IgD-negative memory B cell (primary cell): ENCODE measurements around the gene SDR42E2. TPM values are rescaled to one million over a fixed set of nuclear protein-coding genes. Genes with fewer than 3 reads are reported as not detected.
"Not testable (repeated sequence)": the region's sequence is repeated elsewhere in the genome, so short reads cannot be mapped to it uniquely, and the experiment has no call there.

Experiments used
- H3K27ac Mint-ChIP-seq, 3 donors: one replicate each; pipeline ENCODE4 v1.8.0; 2020 to 2022; ENCODE audit warnings: mild to moderate bottlenecking in 3 of 3, mixed read lengths in 3 of 3, moderate library complexity in 1 of 3
- H3K27me3 Mint-ChIP-seq: one replicate; pipeline ENCODE4 v1.8.0; 2021; ENCODE audit warnings: mixed read lengths
- H3K36me3 Mint-ChIP-seq: one replicate; pipeline ENCODE4 v1.8.0; 2020; ENCODE audit warnings: mild to moderate bottlenecking, mixed read lengths
- H3K4me1 Mint-ChIP-seq, 3 donors: one replicate each; pipeline ENCODE4 v1.8.0; 2020 to 2022; ENCODE audit warnings: mixed read lengths in 3 of 3, mild to moderate bottlenecking in 1 of 3
- H3K4me3 Mint-ChIP-seq, 4 donors: one replicate each; pipeline ENCODE4 v1.8.0; 2020 to 2022; ENCODE audit warnings: mild to moderate bottlenecking in 4 of 4, mixed read lengths in 4 of 4, moderate library complexity in 3 of 4
- H3K9me3 Mint-ChIP-seq, 3 donors: one replicate each; pipeline ENCODE4 v1.8.0; 2020 to 2021; ENCODE audit warnings: mixed read lengths in 3 of 3, mild to moderate bottlenecking in 1 of 3
- polyA plus RNA-seq: library from polyadenylated mRNA; unstranded; fragments of 300-500 nt; fragmentation: Illumina TruSeq; gene quantifications from one replicate; pipeline ENCODE4 v1.2.3, GENCODE V29; 2021

The SDR42E2 gene
- polyA plus RNA-seq, 1 donor from 2014 or later: 0.20 TPM

GRCh38 chr16:22191532-22192260 is 29.4 kb downstream of the SDR42E2 start:
- no peaks in the 10 kb centered on the region for H3K36me3 Mint-ChIP-seq
- peaks cover 0 to 6% (median 2%) of the 10 kb centered on the region in 3 donors for H3K9me3 Mint-ChIP-seq
- peak overlapping the region; percentile 97 to 99 (median 98) for H3K27ac Mint-ChIP-seq
- peaks cover 36 to 54% (median 44%) of the 10 kb centered on the region in 3 donors for H3K4me1 Mint-ChIP-seq
- H3K27me3 Mint-ChIP-seq: peaks cover 2% of the 10 kb centered on the region
- peak overlapping the region; percentile 84 to 99 (median 97) for H3K4me3 Mint-ChIP-seq

- no peaks in the 10 kb centered on the region for H3K36me3 Mint-ChIP-seq
- peaks cover 0 to 6% (median 2%) of the 10 kb centered on the region in 3 donors for H3K9me3 Mint-ChIP-seq
- peaks cover 39 to 57% (median 44%) of the 10 kb centered on the region in 3 donors for H3K4me1 Mint-ChIP-seq
- peak overlapping the region; percentile 97 to 99 (median 98) for H3K27ac Mint-ChIP-seq
- H3K4me3 Mint-ChIP-seq: peak overlapping the region; percentile 84 to 99 (median 97)
- H3K27me3 Mint-ChIP-seq: peaks cover 2% of the 10 kb centered on the region
Observed at GRCh38 chr16:22192261-22193062, 30.2 kb downstream of the SDR42E2 start.

DNA sequence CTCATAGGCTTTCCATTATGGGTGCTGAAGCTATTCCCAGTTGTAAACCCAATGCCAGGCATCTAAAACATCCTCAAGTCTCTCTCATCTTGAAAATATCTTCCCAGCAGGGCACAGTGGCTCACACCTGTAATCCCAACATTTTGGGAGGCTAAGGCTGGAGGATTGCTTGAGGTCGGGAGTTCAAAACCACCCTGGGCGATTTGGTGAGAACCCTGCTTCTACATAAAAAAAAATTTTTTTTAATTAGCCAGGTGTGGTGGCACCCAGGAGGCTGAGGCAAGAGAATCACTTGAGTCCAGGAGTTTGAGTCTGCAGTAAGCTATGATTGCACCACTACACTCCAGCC is 30.7 kb downstream of the SDR42E2 start:
- Mint-ChIP-seq H3K4me3 (peak overlapping the region in 1 of 4 donors; percentile 79), H3K27me3 (peaks cover 2% of the 10 kb centered on the region), H3K4me1 (peaks cover 42 to 55% (median 49%) of the 10 kb centered on the region in 3 donors), H3K27ac (peak overlapping the region; percentile 97 to 99 (median 98)), H3K9me3 (peaks cover 0 to 6% (median 2%) of the 10 kb centered on the region in 3 donors), H3K36me3 (no peaks in the 10 kb centered on the region)

GRCh38 chr16:22194707-22195444 is 32.6 kb downstream of the SDR42E2 start:
- Mint-ChIP-seq H3K36me3 (no peaks in the 10 kb centered on the region), H3K9me3 (peaks cover 0 to 6% (median 2%) of the 10 kb centered on the region in 3 donors), H3K27ac (peak overlapping the region; percentile 94 to 100 (median 100)), H3K4me3 (peak overlapping the region; percentile 79 to 97 (median 92)), H3K4me1 (peaks cover 45 to 48% (median 46%) of the 10 kb centered on the region in 3 donors), H3K27me3 (peaks cover 2% of the 10 kb centered on the region)

DNA sequence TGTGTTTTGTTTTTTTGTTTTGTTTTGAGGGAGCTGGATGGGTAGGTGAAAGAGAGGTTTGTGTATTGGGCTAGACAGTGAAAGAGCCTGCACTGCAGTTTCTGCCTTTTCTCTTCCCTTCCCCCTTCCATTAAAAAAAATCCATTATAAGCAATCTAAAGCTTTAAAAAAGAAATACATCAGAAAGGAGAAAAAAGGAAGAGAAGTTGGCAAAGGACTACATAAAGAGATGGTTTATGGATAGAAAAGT is 33.1 kb downstream of the SDR42E2 start:
- Mint-ChIP-seq H3K27ac (peak overlapping the region; percentile 94 to 100 (median 100)), H3K27me3 (peaks cover 2% of the 10 kb centered on the region), H3K9me3 (peaks cover 0 to 6% (median 2%) of the 10 kb centered on the region in 3 donors), H3K4me1 (peaks cover 45 to 48% (median 46%) of the 10 kb centered on the region in 3 donors), H3K36me3 (no peaks in the 10 kb centered on the region), H3K4me3 (peak overlapping the region; percentile 79 to 97 (median 92))

DNA sequence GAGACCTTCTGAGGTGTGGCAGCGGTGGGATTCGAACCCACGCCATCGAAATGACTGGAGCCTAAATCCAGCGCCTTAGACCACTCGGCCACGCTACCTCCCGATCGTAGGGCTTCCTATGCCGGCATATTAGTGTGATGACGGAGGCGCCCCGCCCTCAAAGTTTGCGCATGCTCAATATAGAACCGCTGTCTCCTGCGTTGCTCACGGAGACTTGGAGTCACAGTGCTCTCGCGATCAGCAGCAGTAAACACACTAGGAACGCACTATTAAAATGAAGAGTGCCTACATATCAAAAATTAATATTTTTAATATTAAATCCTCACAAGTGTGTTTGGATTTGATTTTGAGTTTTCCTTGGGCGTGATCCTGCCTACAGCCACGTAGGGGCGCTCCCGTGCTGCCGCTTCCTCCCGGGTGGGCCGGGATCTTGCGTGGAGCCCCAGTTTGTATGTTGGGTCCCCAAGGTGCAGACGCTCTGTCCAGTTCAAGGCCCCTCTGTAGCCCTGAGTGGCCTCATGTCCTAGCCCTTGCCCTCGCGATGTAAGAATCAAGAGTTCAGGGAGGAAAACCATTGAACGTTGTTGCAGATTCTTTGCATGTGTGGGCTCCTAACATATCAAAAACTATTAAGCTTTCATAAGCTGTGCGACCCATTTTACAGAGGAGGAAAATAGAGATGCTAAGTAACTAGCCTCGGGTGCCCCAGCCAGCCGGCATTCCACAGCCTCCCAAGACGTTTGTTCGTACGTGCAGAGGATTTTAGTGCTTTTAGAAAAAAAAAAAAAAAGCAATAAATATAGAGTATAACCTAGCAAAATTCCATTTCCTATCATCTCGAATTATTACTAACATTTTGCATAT is 33.6 kb downstream of the SDR42E2 start:
- Mint-ChIP-seq H3K27ac (peak overlapping the region; percentile 94 to 100 (median 100)), H3K36me3 (no peaks in the 10 kb centered on the region), H3K9me3 (peaks cover 0 to 6% (median 2%) of the 10 kb centered on the region in 3 donors), H3K4me3 (peak overlapping the region; percentile 79 to 97 (median 92)), H3K4me1 (peaks cover 45 to 48% (median 46%) of the 10 kb centered on the region in 3 donors), H3K27me3 (peaks cover 2% of the 10 kb centered on the region)

DNA sequence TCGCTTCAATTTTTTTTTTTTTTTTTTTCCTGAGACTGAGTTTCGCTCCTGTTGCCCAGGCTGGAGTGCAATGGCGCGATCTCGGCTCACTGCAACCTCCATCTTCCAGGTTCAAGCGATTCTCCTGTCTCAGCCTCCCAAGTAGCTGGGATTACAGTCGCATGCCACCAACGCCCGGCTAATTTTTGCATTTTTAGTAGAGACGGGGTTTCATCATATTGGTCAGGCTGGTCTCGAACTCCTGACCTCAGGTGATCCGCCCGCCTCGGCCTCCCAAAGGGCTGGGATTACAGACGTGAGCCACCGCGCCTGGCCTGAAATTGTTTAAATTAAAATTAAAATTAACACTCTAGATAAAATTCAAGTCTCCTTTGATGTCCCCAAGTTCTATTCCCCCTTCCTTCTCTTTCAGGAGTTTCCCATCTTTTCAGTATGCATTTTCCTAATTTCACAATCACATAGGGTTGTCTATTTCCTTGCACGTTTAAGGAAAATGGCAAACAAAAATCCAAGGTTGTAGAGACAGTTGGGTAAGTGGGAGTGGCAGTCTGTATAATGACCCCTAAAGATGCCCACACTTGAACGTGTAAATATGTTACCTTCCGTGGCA is 34.4 kb downstream of the SDR42E2 start:
- H3K27ac Mint-ChIP-seq: peak overlapping the region; percentile 71 to 100 (median 94)
- not testable (repeated sequence) for H3K9me3 Mint-ChIP-seq, H3K27me3 Mint-ChIP-seq, H3K36me3 Mint-ChIP-seq
- peak overlapping the region; percentile 68 to 97 (median 84) for H3K4me3 Mint-ChIP-seq
- H3K4me1 Mint-ChIP-seq: peaks cover 44 to 49% (median 48%) of the 10 kb centered on the region in 3 donors

DNA sequence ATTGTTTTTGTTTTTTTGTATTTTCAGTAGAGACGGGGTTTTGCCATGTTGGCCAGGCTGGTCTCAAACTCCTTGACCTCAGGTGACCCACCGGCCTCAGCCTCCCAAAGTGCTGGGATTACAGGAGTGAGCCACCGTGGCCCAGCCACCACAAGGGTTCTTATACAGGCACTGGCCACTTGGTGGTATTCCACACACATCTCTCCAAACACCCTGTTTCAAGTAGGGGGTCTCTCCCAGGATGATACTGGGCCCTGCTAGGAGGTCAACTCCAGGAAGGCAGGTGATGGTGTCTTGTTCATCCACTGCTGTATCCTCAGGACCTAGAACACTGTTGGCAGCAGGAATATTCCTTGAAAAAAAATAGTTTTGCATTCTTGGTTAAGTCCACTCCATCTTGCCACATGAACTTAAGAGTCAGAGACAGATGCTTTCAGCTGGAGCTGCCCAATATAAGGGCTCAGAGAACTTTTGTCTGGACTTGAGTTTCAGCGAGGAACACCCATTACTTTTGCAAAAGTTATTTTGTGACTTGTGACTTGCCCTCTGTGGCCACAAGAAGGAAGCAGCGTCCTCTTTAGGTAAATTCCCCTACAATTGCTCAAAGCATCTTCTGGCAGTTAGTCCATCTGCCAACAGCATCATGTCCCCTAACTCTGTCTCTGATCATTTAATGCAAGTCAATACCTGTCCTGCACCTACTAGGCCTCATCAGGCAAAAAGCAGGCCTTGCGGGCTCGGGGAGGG is 36.4 kb downstream of the SDR42E2 start:
- peak overlapping the region; percentile 67 to 94 (median 71) for H3K27ac Mint-ChIP-seq
- H3K4me3 Mint-ChIP-seq: peak overlapping the region in 3 of 4 donors; percentile 41 to 90 (median 60)
- peaks cover 33 to 41% (median 35%) of the 10 kb centered on the region in 3 donors for H3K4me1 Mint-ChIP-seq
- peaks cover 0 to 4% (median 2%) of the 10 kb centered on the region in 3 donors for H3K9me3 Mint-ChIP-seq
- H3K36me3 Mint-ChIP-seq: no peaks in the 10 kb centered on the region
- peaks cover 2% of the 10 kb centered on the region for H3K27me3 Mint-ChIP-seq

GRCh38 chr16:22202261-22202637 is 39.9 kb downstream of the SDR42E2 start:
- no peak overlapping the region for H3K4me3 Mint-ChIP-seq
- no peaks in the 10 kb centered on the region for H3K9me3 Mint-ChIP-seq
- no peaks in the 10 kb centered on the region for H3K36me3 Mint-ChIP-seq
- H3K4me1 Mint-ChIP-seq: peaks cover 16 to 33% (median 25%) of the 10 kb centered on the region in 3 donors
- H3K27ac Mint-ChIP-seq: peak overlapping the region in 2 of 3 donors; percentile 45 to 57
- no peaks in the 10 kb centered on the region for H3K27me3 Mint-ChIP-seq

DNA sequence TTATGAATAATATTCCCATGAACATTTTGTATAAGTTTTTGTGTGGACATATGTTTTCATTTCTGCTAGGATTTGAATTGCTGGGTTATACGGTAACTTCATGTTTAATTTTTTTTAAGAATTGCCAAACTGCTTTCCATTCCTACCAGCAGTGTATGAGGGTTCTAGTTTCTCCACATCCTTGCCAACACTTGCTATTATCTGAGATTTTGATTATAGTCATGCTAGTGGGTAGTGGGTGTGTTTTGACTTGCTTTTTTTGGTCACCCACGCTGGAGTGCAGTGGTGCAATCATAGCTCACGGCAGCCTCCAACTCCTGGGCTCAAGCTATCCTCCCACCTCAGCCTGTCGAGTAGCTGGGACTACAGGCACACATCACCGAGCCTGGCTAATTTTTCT is 40.8 kb downstream of the SDR42E2 start:
- peak overlapping the region in 1 of 4 donors; percentile 48 for H3K4me3 Mint-ChIP-seq
- H3K9me3 Mint-ChIP-seq: no peaks in the 10 kb centered on the region
- H3K27me3 Mint-ChIP-seq: no peaks in the 10 kb centered on the region
- H3K4me1 Mint-ChIP-seq: peaks cover 23 to 32% (median 30%) of the 10 kb centered on the region in 3 donors
- peak overlapping the region in 1 of 3 donors; percentile 25 for H3K27ac Mint-ChIP-seq
- no peaks in the 10 kb centered on the region for H3K36me3 Mint-ChIP-seq

GRCh38 chr16:22204091-22204655 is 41.9 kb downstream of the SDR42E2 start:
- H3K4me3 Mint-ChIP-seq: peak overlapping the region in 1 of 4 donors; percentile 82
- H3K27ac Mint-ChIP-seq: peak overlapping the region in 1 of 3 donors; percentile 82
- H3K9me3 Mint-ChIP-seq: no peaks in the 10 kb centered on the region
- H3K4me1 Mint-ChIP-seq: peaks cover 18 to 30% (median 20%) of the 10 kb centered on the region in 3 donors
- H3K27me3 Mint-ChIP-seq: no peaks in the 10 kb centered on the region
- H3K36me3 Mint-ChIP-seq: no peaks in the 10 kb centered on the region

GRCh38 chr16:22205577-22206012 is 43.3 kb downstream of the SDR42E2 start:
- Mint-ChIP-seq H3K36me3 (peaks cover 2% of the 10 kb centered on the region), H3K9me3 (no peaks in the 10 kb centered on the region), H3K4me3 (peak overlapping the region; percentile 87 to 96 (median 93)), H3K4me1 (peaks cover 17 to 32% (median 19%) of the 10 kb centered on the region in 3 donors), H3K27me3 (no peaks in the 10 kb centered on the region), H3K27ac (peak overlapping the region; percentile 80 to 95 (median 88))
